NCI-H345 treated with DMSO at 0.1 percent for 48 hours (cell line): ENCODE measurements around the gene GTPBP4.
"Not testable (repeated sequence)": the region's sequence is repeated elsewhere in the genome, so short reads cannot be mapped to it uniquely, and the experiment has no call there.

Source experiments
- DNase-seq: peaks from one replicate; lab custom pipeline; 2025; ENCODE audit not compliant: unreplicated experiment; lab: John Stamatoyannopoulos, UW

Gene GTPBP4

GRCh38 chr10:988667-989545, 672 bp downstream of the GTPBP4 start:
- no peak for DNase-seq

GRCh38 chr10:990808-991207, 2.6 kb downstream of the GTPBP4 start:
- DNase-seq, result no peak

- DNase-seq, result no peak
Observed at GRCh38 chr10:992467-992866, 4.2 kb downstream of the GTPBP4 start.

DNA sequence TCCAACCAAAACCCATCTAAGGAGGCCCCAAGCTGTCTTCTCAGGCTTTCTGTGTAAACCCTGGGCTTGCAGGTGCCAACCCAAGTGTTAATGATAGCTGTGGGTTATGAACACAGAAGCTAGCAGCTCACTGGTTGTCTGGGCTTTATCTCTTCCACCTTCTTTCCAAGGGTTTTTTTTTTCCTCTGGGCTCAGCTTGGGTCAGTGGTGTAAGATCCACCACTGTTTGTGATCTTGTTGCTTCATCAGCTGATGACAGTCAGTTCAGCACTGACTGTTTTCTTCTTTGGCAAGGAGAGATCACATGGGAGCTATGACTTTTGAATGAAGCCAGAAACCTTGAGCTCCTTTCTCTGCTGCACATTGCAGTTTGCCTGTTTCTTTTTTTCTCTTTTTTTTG, 4.6 kb downstream of the GTPBP4 start:
- no peak for DNase-seq

DNA sequence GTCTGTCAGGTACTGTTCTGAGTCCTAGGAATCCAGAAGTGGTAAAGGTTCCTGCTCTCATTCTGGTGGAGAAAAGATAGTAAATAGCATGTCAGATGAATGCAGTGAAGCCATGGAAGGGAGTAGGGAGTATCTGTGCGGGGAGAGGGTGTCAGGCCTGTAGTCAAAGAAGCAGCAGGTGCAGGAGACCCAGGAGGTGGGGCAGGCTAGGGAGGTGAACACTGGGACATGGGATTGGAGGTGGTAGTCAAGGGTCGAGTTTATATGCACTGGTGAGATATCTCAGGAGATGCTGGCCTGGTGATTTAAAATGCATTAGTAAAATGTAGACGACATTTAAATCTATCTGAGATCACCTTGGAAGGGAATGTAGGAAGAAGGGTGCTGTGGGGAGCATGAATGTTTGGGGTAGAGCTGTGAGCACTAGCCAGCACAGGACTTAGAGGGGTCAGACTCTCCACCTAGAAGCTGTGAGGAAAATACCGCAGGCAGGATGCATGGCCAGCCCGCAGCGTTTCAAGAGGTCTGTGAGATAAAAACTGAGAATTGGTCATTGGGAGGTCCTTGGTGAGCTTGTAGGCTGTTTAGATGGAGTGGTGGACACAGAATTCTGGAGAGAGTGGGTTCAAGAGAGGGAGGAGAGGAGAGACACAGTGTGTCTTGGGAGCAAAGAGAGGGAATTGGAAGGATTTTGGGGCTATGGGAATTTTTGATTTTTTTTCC, 6.8 kb downstream of the GTPBP4 start:
- DNase-seq, result no peak

DNA sequence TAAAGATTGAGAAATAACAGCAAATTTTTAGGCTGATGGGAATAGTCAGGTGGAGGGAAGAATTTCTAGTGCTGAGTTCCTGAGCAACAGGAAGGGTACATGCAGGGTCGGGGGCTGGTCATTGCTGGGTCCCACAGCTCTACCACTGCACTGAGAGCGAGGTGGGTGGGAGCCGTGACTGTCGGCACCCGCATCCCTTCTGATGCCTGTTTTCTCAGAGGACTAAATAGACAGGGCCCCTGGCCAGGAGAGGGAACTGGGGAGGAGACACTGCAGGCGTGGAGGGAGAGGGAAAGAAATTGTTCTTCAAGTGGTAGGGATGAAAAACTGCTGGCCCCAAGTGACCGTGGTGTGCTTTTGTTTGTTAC, 7.3 kb downstream of the GTPBP4 start:
- no peak for DNase-seq

- DNase-seq, result no peak
Observed at GRCh38 chr10:996031-996430, 7.8 kb downstream of the GTPBP4 start.

- DNase-seq, result no peak
Observed at GRCh38 chr10:997266-998022, 9.2 kb downstream of the GTPBP4 start.

GRCh38 chr10:1002425-1003006, 14.3 kb downstream of the GTPBP4 start:
- DNase-seq, result no peak

- DNase-seq, result no peak
Observed at GRCh38 chr10:1003884-1004670, 15.8 kb downstream of the GTPBP4 start.

GRCh38 chr10:1006573-1006972, 18.3 kb downstream of the GTPBP4 start:
- DNase-seq, result no peak

- no peak for DNase-seq
Observed at GRCh38 chr10:1007583-1007982, 19.3 kb downstream of the GTPBP4 start.

DNA sequence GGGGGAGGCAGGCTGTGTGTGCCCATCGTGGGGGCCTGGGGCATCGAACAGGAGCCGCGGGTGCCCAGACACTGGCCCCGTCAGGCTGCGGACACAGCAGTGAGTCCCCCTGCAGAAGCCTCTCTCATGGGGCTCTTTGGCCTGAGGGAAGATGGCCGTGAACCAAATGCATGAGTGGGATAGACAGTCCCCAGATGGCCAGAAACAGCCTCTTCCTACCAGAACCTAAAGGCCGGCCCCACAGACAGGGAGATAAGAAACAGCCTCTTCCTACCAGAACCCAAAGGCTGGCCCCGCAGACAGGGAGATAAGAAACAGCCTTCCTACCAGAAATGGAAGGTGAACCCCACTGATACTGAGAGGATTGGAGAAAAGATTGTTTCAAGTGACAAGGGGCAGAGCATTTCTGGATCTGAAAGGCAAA, 20.8 kb downstream of the GTPBP4 start:
- DNase-seq, result no peak

GRCh38 chr10:1009947-1010346, 21.7 kb downstream of the GTPBP4 start:
- not testable (repeated sequence) for DNase-seq

GRCh38 chr10:1010703-1011102, 22.5 kb downstream of the GTPBP4 start:
- DNase-seq, result no peak

DNA sequence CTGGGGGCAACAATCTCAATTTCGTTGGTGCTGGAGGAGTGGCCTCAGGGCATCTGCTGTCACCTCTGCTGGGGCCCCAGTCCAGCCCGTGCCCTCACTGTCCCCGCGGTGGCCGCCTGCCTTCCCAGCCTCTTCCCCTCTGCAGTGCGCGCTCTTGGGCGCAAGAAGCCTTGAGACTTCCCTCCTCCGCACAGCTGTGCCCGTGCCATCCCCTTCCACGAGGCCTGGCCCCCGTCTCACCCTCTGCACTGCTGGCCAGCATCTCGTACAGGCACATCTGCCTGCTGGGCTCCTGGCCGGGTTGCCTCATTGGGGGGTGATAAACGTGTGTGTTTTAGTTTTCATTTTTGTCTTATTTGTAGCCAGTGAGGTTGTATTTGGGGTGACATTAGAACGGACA, 23.5 kb downstream of the GTPBP4 start:
- DNase-seq, result no peak

GRCh38 chr10:1015688-1016087, 27.5 kb downstream of the GTPBP4 start:
- DNase-seq, result no peak

DNA sequence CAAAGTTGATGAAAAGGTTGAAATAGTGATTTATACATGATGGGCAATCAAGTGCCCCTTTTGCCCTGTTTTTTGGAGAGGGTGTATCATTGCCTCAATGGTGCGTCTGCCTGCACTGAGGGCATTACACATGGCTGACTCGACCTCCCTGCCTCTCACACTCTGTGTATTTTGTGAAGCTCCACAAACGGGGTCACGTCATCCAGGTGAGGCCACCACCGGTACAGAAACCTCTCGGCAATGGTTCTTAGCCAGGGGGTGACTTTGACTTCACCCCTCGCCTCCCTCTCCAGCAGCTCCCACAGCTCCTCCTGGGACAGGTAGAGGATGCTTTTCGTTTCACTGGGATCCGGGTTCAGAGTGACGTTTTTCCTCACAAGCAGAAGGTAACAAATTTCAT, 31.1 kb downstream of the GTPBP4 start:
- DNase-seq, result no peak

DNA sequence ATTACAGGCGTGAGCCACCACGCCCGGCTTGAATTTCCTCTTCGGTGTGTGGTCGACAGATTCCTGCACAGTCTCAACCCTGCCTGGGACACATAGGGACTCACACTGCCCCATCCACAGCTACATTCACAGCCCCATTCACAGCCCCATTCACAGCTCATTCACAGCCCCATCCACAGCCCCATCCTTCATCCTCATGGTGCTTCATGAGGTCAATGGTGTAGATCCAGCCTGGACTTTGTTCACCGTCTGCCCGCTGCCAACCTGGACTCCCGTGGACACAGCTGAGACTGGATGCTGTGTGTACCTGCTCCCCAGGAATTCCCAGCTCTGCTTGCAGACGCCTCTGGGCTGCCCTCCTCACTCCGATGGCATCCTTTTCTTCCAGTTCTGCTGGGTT, 32.2 kb downstream of the GTPBP4 start:
- no peak for DNase-seq

DNA sequence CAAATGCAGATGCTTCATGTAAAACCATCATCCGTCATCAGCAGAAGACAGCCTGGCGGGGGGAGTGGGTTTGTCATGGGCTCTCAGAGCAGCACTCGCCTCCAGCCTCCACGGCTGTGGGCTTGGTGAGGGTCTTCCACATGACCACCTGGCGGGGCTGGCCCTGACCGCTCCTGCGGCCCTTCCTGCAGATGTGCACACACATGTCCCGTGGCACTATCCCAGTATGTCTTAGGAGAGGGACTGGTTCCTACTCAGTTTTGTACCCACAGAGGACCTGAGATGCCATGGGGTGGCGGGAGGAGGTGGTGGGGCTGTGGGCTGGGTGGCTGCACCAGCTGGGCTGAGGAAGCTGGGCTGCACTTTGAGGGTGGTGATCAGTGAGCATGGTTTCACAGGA, 32.7 kb downstream of the GTPBP4 start:
- no peak for DNase-seq

DNA sequence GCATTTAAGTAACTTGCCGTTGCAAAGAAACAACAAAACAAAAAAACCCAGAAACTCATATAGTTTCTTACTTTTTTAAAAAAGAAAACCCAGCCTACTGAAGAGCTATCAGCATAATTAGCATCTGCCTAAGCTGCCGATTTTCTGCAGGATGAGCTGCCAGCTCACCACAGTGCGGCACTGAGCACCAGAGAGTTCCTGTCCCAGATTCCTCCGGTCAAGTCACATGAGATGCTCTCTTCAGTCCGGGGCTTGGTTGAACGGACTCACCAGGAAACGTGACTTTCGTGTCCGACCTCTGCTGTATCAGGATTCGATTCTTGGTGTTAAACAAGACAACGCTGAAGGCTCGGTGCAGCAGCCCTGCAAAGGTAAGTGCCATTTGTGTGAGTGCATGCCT, 34.2 kb downstream of the GTPBP4 start:
- no peak for DNase-seq
